Raji (cell line): ENCODE results near the gene BLOC1S1.

Experiments used
- POLR2A ChIP-seq: IDR thresholded peaks from 2 replicates; pipeline ENCODE4 v1.6.1; 2011; ENCODE audit warnings: low read depth, low read length, control low read depth; ENCODE audit not compliant: insufficient read depth

Gene BLOC1S1

GRCh38 chr12:55715833-55716581, at the start of gene BLOC1S1:
Gene BLOC1S1, plus strand, starts transcription at chr12:55716046. Its CDS starts 6 bp downstream, at chr12:55716052.
- peak; percentile 72 for TF ChIP-seq POLR2A

DNA sequence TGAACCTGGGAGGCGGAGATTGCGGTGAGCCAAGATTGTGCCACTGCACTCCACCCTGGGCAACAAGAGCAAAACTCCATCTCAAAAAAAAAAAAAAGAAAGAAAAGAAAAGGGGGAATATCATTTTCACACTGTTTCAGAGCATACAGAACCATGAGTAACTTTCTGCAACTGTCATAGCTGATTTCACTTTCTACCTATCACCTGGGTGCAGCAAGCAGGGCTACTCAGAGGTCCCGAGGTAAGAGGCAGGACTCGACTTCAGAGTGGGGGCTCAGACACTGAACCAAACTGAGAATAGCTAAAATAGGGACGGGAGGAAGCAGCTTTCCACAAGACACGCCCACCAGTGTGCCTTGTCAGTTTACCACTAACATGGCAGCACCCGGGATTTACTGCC, 49.3 kb upstream of the BLOC1S1 start:
- TF ChIP-seq POLR2A = no peak

DNA sequence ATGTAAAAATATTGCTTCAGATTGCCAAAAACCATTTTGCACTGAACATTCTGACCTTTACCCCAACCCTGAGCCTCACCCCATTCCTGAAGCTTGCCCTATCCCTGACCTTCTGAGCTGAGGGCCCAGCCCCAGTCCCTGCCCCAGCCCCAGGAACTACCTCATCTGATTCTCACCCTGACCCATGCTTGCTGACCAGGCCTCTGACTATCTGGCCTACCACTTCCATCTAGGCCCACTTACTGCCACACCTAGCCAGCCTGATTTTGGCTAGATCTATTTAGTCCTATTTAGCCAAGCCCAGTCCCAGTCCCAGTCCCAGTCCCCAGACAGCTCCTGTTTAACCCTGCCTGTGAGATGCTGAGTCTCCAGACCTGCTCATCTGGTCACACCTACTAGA, 45.6 kb upstream of the BLOC1S1 start:
- TF ChIP-seq POLR2A = no peak

GRCh38 chr12:55671746-55672145, 44.1 kb upstream of the BLOC1S1 start:
- no peak for TF ChIP-seq POLR2A

GRCh38 chr12:55673638-55674037, 42.2 kb upstream of the BLOC1S1 start:
- no peak for TF ChIP-seq POLR2A

DNA sequence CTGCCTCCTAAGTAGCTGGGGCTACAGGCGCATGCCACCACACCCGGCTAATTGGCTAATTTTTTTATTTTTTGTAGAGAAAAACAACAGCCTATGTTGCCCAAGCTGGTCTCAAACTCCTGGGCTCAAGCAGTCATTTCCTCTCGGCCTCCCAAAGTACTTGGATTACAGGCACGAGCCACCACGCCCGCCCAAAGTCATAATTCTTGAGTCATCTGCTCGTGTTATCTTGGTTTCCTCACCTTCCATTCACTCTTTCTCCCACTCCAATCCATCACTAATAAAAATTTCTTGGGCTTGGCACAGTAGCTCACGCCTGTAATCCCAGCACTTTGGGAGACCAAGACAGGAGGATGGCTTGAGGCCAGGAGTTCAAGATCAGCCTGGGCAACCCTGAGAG, 40.2 kb upstream of the BLOC1S1 start:
- TF ChIP-seq POLR2A = no peak

DNA sequence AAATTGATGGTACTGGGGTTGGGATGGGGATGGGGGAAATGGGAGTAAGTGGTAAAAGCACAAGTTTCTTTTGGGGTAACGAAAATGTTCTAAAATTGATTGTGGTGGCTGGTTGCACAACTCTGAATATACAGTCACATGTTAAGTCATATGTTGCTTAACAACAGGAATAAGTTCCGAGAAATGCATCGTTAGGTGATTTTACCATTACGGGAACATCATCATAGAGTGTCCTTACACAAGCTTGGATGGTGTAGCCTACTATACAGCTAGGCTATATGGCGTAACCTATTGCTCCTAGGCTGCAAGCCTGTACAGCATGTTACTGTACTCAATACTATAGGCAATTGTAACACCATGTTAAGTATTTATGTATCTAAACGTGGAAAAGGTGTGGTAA, 39.1 kb upstream of the BLOC1S1 start:
- no peak for TF ChIP-seq POLR2A

DNA sequence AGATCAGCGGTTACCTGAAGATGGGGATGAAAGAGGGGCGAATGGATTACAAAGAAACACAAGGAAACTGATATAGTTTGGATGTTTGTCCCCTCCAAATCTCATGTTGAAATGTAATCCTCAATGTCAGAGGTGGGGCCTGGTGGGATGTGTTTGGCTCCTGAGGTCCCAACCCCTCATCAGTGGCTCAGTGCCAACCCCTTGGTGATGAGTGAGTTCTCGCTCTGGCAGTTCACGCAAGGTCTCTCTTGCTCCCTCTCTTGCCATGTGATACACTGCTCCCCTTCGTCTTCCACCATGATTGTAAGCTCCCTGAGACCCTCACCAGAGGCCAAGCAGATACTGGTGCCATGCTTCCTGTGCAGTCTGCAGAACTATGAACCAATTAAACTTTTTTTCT, 36.2 kb upstream of the BLOC1S1 start:
- no peak for TF ChIP-seq POLR2A

- TF ChIP-seq POLR2A = no peak
Observed at GRCh38 chr12:55681142-55682077, 34.4 kb upstream of the BLOC1S1 start.

DNA sequence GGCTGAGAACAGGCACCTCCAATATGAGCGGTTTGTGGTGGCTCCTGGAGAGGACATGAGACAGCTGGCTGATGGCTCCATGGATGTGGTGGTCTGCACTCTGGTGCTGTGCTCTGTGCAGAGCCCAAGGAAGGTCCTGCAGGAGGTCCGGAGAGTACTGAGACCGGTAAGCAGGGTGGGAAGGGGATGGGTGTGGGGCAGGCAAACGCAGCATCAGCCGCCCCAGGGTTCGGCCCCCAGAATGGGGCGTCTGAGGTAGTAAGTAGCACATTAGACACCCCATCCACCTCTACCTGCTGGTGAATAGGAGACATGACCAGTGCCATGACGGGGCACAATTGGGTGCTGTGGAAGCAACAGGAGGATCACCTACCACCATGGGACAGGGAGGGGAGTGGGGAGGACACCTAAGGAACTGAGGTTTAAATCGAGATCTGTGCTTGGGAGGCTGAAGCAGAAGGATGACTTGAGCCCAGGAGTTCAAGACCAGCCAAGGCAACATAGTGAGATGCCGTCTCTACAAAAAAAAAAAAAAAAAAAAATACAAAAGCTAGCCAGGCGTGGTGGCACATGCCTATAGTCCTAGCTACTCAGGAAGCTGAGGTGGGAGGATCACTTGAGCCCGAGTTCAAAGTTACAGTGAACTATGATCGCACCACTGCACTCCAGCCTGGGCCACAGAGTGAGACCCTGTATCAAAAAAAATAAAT, 33.6 kb upstream of the BLOC1S1 start:
- no peak for TF ChIP-seq POLR2A

GRCh38 chr12:55683676-55684075, 32.2 kb upstream of the BLOC1S1 start:
- no peak for TF ChIP-seq POLR2A

- no peak for TF ChIP-seq POLR2A
Observed at GRCh38 chr12:55684761-55685370, 31.0 kb upstream of the BLOC1S1 start.

GRCh38 chr12:55685671-55686070, 30.2 kb upstream of the BLOC1S1 start:
- TF ChIP-seq POLR2A = no peak

DNA sequence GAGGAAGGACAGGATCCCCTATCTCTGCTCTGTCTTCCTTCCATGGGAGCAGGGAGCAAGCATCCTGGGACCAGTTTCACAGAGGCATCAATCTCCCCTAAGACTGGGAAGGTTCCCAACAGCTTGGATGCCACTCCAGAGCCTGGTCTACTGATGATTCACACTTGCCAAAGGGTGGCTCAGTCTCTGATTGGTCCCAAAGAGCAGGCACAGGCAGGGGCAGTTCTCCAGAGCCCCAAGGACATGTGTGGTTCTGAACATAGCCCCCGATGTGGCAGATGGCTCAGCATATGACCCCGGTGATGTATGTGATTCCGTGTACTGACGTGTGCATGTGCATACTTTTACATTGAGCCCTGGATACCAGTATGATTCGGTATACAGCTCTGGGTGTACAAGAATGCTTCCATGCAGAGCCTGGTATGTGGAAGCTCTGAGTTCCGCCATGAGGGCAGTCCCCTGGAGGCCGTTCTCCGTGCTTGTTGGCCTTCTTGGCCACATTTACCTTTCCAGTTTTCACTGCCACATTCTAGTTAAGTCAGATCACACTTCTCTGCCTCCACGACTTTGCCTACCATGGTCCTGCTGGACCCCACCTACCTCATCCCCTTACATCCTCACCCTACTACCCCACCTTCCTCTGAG, 29.4 kb upstream of the BLOC1S1 start:
- TF ChIP-seq POLR2A = no peak

DNA sequence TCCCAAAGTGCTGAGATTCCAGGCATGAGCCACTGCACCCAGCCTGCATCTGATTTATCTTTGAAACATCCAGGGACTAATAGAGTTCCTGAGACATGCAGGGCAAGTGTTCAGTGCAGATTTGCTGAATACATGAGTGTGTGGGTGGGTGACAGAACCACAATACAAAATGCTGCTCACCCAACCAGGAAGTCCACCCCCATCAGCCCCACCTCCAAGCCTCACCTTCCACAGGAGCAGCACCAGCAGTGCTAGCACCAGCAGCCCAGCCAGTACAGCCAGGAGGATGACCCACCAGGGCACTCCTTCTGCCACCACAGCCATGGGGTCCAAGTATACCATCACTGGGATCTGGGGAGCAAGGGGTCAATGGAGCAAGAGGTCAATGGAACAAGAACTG, 28.1 kb upstream of the BLOC1S1 start:
- no peak for TF ChIP-seq POLR2A
